NCI-H510A treated with DMSO at 0.1 percent for 48 hours (cell line): Measurements from ENCODE around the gene SUGP1.

ENCODE experiments used
- DNase-seq: peaks from one replicate; lab custom pipeline; 2025; lab: John Stamatoyannopoulos, UW

The SUGP1 gene

DNA sequence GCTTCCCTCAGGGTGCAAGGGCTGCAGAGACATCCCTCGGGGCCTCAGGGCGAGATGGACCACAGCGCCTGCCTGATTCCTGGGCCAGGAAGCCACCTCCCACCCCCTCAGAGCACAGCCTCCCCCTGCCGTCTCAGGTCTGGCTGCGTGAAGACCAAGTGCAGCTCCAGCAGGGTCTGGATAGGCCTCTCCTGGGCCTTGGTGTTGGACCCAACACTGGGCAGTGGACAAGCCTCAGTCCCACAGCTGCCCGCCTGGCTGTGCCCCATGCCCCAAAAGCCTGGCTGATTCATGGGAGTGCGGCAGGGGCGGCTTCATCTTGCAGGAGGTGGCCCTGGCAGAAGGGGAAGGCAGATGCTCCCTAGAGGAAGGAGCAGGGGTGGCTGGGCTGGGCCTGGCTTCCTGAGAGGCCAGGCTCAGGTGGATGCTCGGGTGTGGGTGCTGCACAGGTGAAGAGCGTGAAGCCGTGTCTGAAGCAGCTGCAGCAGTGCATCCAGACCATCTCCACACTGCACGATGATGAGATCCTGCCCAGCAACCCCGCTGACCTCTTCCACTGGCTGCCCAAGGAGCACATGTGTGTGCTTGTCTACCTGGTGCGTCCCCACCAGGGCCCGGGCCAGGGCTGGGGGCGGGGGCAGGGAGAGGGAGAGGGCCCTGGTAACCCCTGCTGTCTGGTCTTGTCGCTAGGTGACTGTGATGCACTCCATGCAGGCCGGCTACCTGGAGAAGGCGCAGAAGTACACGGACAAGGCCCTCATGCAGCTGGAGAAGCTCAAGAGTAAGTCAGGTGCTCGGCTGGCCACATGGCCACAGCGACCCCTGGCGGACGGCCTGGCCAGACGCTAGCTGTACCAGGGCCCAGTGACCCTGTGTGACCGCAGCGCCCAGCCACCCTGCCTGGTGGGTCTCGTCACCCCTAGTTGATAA, 22.0 kb upstream of the SUGP1 start:
- peak; percentile 64 for DNase-seq

DNA sequence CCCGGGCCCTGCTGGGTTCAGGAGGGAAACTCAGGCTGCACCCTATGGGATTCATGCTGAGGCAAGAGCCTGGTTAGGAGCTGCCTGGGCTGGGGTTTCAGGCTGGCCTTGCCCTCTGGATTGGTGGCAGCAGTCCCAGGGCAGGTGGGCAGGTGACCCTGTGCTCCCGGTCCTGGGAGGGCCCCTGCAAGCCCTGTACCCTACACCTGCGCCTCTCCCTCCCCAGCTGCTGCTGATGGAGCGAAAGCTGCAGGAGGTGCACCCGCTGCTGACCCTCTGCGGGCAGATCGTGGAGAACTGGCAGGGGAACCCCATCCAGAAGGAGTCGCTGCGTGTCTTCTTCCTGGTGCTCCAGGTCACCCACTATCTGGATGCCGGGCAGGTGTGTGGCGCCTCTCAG, 20.7 kb upstream of the SUGP1 start:
- no peak for DNase-seq

- DNase-seq = no peak
Observed at GRCh38 chr19:19338082-19338481, 17.8 kb upstream of the SUGP1 start.

- no peak for DNase-seq
Observed at GRCh38 chr19:19337120-19337519, 16.8 kb upstream of the SUGP1 start.

DNA sequence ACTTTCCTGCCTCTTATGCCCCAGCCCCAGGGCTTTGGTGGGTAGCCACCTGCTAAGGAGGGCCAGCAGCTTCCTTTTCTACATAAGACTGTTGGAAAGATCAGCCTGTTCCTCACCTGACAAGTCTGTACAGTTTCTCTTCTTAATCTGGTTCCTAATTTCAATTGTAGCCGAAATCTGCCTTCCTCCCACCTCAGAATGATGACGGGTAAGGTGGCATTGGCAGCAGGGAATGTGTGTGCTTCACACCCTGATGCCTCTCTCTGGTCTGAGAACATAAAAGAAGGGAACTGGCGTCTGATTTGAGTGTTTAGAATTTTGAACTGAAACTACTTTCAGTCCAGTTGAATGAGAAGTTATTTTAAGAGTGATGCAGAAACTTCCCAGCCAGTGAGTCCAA, 16.3 kb upstream of the SUGP1 start:
- DNase-seq = no peak

- DNase-seq = no peak
Observed at GRCh38 chr19:19335408-19336158, 15.3 kb upstream of the SUGP1 start.

GRCh38 chr19:19334989-19335344, 14.7 kb upstream of the SUGP1 start:
- DNase-seq = no peak

GRCh38 chr19:19334063-19334988, 14.0 kb upstream of the SUGP1 start:
- no peak for DNase-seq

GRCh38 chr19:19329126-19329525, 8.8 kb upstream of the SUGP1 start:
- DNase-seq = no peak

DNA sequence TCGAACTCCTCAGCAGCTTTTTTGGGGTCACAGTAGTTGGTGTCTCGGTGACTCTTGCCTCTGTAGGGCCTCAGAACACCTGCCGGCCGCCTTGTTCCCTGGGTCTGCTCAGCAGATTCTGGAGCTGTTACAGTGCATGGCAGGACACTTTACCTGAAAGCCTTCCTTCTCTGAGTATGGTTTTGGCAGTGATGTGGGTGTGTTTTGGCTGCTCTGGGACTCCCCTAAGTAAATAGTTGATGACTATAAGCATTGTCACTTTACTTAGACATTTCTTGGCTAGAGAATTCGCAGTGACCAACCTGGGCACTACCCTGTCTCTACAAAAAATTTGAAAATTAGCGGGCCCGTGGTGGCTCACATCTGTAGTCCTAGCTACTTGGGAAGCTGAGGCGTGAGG, 7.4 kb upstream of the SUGP1 start:
- DNase-seq = no peak

- DNase-seq = no peak
Observed at GRCh38 chr19:19324059-19324770, 3.9 kb upstream of the SUGP1 start.

GRCh38 chr19:19321141-19321577, 850 bp upstream of the SUGP1 start:
- no peak for DNase-seq

DNA sequence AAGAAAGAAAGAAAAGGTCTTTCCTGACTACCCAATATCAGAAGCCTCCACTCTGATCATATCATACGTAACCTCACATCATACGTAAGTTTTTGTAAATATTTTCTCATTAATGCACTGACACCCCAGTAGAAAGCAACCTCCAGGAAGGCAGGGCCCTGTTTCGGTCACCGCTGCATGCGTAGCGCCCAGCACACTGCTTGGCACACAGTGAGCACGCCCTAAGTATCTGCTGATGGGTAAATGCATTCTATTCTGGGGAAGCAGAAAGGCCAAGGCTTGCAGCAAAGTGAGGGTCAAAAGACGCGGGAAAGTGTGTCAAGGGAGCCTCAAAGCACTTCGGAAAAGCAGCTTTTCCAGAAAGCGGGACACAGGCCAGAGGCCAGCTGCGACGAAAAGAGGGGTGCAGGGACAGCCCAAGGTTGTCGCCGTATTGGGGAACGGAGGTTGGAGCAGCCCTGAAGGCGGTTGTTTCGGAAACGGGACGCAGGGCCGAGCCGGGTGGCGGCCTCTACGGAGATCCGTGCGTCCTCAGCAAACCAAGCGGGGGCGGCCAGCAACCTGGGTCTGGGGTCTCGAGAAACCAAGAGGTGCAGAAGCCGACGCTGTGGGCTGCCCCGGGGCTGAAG, 463 bp downstream of the SUGP1 start:
- no peak for DNase-seq

DNA sequence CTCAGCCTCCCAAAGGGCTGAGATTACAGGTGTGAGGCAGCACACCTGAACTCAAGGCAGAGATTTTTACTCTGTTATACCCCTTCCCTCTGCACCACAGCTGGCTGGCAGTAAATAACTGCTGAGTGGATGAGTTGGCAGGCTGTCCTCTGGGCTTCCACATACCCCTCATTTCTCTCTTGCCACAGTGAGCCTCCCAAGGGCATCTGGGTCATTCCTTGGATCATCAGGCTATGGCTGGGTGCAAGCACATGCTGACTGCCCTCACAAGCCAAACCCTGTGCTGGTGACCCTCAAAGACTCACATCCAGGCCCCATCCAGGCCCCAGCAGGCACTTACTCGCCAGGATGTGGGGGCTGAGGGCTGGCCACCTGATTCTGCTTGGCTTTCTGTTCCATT, 4.2 kb downstream of the SUGP1 start:
- no peak for DNase-seq

GRCh38 chr19:19315444-19315843, 4.9 kb downstream of the SUGP1 start:
- no peak for DNase-seq

GRCh38 chr19:19308373-19308772, 11.9 kb downstream of the SUGP1 start:
- no peak for DNase-seq

GRCh38 chr19:19306191-19306590, 14.1 kb downstream of the SUGP1 start:
- no peak for DNase-seq

DNA sequence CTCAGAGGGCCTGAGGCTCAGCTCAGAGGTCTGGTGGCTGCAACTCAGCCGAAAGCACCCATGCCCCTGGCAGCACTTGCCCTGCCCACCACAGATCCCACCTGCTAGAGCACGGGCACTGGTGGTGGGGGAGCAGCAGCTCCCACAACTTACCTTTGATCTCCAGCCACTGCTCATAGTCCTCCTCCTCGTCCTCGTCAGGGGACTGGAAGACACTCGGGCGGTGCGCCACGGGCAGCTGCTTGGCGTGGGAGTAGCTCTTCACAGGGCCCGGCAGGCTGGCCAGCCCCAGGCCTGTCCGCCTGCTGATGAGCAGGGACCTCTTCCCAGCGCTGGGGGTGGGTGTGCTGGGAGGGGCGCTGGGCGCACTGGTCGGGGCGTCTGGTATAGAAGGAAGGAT, 14.6 kb downstream of the SUGP1 start:
- DNase-seq = no peak

DNA sequence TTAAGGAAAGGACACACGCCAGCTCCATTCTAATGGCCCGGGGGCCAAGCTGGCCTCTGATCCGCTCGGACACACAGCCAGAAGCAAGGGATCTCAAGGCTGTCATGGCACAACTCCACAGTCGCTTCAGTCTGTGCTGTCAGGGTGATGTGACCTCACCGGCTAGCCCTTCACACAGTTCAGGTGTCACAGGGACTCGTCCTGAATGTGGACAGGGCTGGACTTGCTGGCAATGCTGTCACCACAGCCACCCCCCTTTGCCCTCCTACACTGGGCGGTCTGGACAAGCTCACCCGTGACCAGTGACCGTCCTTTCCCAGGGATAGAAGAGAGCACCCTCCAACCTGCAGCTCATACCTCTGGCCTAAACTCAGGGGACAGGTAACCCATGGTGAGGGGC, 15.2 kb downstream of the SUGP1 start:
- no peak for DNase-seq

DNA sequence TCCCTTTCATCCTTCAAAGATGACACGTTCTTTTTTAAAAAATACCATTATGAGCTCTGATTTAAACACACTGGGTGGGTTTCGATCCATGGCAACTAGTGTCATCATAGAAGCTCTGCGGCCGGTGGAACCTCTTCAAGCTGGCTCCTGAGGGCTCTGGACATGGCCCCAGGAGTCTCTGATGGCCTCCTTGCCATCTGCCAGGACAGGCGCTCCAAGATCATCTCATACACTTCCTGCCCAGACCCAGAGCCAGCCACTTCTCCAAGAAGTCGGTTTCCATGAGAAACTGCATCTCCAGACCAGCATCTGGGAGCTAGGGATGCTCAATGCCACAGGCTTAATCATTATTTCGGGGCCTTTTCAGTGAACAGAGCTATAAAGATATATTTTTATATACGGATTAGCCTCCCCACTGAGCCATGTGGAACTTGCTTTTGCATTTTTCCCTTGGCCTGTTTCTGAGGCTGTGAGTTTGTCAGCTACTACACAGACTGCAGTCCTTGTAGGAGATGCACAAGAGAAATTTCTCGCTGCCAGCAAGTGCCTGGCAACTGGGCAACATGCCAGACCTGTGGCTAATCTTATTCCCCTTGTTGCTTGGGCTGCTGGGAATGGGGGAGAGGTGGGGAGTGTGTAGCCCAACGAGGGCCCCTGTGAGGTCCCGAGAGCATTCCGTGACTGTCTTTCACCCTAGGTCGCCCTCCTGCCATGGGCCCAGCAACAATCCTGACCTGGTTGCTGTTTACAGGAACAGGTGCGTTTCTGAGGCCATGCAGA, 15.9 kb downstream of the SUGP1 start:
- no peak for DNase-seq
